ENCODE data around the gene DUSP1. TPM values are rescaled to one million over a fixed set of nuclear protein-coding genes. Genes with fewer than 3 reads are reported as not detected.
A peak's percentile ranks its signal among the peaks of the same experiment; 100 is the strongest.

Gene DUSP1
- total RNA-seq, 1 donor from 2014 or later: 4.2 TPM

- Histone ChIP-seq H3K4me1 (peaks cover 5% of the 10 kb centered on the region), H4K20me1 (ENCODE audit: low read depth) (peaks cover 9% of the 10 kb centered on the region), H3K9me3 (ENCODE audit: low read depth) (no peaks in the 10 kb centered on the region), H3K4me2 (peak overlapping the region; percentile 79), H3K79me2 (ENCODE audit: low read depth) (no peaks in the 10 kb centered on the region), H3K36me3 (no peaks in the 10 kb centered on the region), H3K9ac (no peak overlapping the region), H3F3A (ENCODE audit: low read depth) (peaks cover 24% of the 10 kb centered on the region), H3K27me3 (peaks cover 17% of the 10 kb centered on the region), H3K4me3 (peak overlapping the region; percentile 43), H3K27ac (no peak overlapping the region), H2AFZ (replicated peaks) (peak overlapping the region; percentile 10)
- peak overlapping the region; percentile 84 for H3K4me3 Mint-ChIP-seq
- H3K27ac Mint-ChIP-seq: peak overlapping the region; percentile 47
- peaks cover 6% of the 10 kb centered on the region for H3K27me3 Mint-ChIP-seq (ENCODE audit: insufficient read depth, low read depth)
- H3K36me3 Mint-ChIP-seq: peaks cover 16% of the 10 kb centered on the region
- DNase-seq (ENCODE audit: low spot score): no peak
- TF ChIP-seq EZH2phosphoT487 (IDR thresholded peaks at IDR 0.05) (no peak), EZH2 (IDR thresholded peaks at IDR 0.05) (no peak), CTCF (IDR thresholded peaks at IDR 0.05) (no peak)
- peaks cover 55% of the 10 kb centered on the region for H3K4me1 Mint-ChIP-seq
- H3K9me3 Mint-ChIP-seq: peaks cover 7% of the 10 kb centered on the region
Observed at GRCh38 chr5:172765766-172766286, 5.2 kb downstream of the DUSP1 start.

GRCh38 chr5:172764861-172765765 lies 5.9 kb downstream of the DUSP1 start:
- peaks cover 5% of the 10 kb centered on the region for H3K27me3 Mint-ChIP-seq (ENCODE audit: insufficient read depth, low read depth)
- Histone ChIP-seq H3K79me2 (ENCODE audit: low read depth) (no peaks in the 10 kb centered on the region), H3F3A (ENCODE audit: low read depth) (peaks cover 22% of the 10 kb centered on the region), H3K9me3 (ENCODE audit: low read depth) (no peaks in the 10 kb centered on the region), H3K4me1 (peaks cover 5% of the 10 kb centered on the region), H3K4me3 (peak overlapping the region; percentile 43), H3K36me3 (no peaks in the 10 kb centered on the region), H3K4me2 (peak overlapping the region; percentile 79), H3K27me3 (peaks cover 12% of the 10 kb centered on the region), H3K9ac (no peak overlapping the region), H4K20me1 (ENCODE audit: low read depth) (peaks cover 9% of the 10 kb centered on the region), H3K27ac (no peak overlapping the region), H2AFZ (replicated peaks) (peak overlapping the region; percentile 28)
- H3K27ac Mint-ChIP-seq: peak overlapping the region; percentile 98
- H3K4me3 Mint-ChIP-seq: peak overlapping the region; percentile 84
- peaks cover 54% of the 10 kb centered on the region for H3K4me1 Mint-ChIP-seq
- DNase-seq (ENCODE audit: low spot score): peak; percentile 95
- peaks cover 16% of the 10 kb centered on the region for H3K36me3 Mint-ChIP-seq
- peak; percentile 40 for TF ChIP-seq EZH2 (IDR thresholded peaks at IDR 0.05)
- no peak for TF ChIP-seq EZH2phosphoT487 (IDR thresholded peaks at IDR 0.05)
- no peak for TF ChIP-seq CTCF (IDR thresholded peaks at IDR 0.05)
- H3K9me3 Mint-ChIP-seq: peaks cover 9% of the 10 kb centered on the region

GRCh38 chr5:172763120-172763464 lies 7.9 kb downstream of the DUSP1 start:
- Histone ChIP-seq H3K79me2 (ENCODE audit: low read depth) (no peaks in the 10 kb centered on the region), H2AFZ (replicated peaks) (no peak overlapping the region), H3K27ac (no peak overlapping the region), H3K4me2 (no peak overlapping the region), H3K4me1 (peaks cover 5% of the 10 kb centered on the region), H3K36me3 (no peaks in the 10 kb centered on the region), H3K9ac (no peak overlapping the region), H3F3A (ENCODE audit: low read depth) (peaks cover 20% of the 10 kb centered on the region), H3K27me3 (peaks cover 6% of the 10 kb centered on the region), H4K20me1 (ENCODE audit: low read depth) (no peaks in the 10 kb centered on the region), H3K4me3 (no peak overlapping the region), H3K9me3 (ENCODE audit: low read depth) (no peaks in the 10 kb centered on the region)
- Mint-ChIP-seq H3K4me1 (peaks cover 43% of the 10 kb centered on the region), H3K36me3 (peaks cover 6% of the 10 kb centered on the region), H3K27ac (no peak overlapping the region), H3K9me3 (peaks cover 21% of the 10 kb centered on the region), H3K27me3 (ENCODE audit: insufficient read depth, low read depth) (peaks cover 3% of the 10 kb centered on the region), H3K4me3 (no peak overlapping the region)
- DNase-seq (ENCODE audit: low spot score): no peak
- TF ChIP-seq EZH2phosphoT487 (IDR thresholded peaks at IDR 0.05): no peak
- TF ChIP-seq EZH2 (IDR thresholded peaks at IDR 0.05): no peak
- no peak for TF ChIP-seq CTCF (IDR thresholded peaks at IDR 0.05)

Measured in neural progenitor cell (in vitro differentiated cells).